H9 (cell line): ENCODE data around the gene KATNB1. TPM values are rescaled to one million over a fixed set of nuclear protein-coding genes. Genes with fewer than 3 reads are reported as not detected.

Experiments
- DNase-seq: peaks from one replicate; pipeline ENCODE4 v3.0.0-alpha.2; 2017
- H2AFZ ChIP-seq: one replicate; pipeline ENCODE4 v1.6.1; 2013; ENCODE audit warnings: mild to moderate bottlenecking, low read length, control low read depth, moderate library complexity
- H2AK5ac ChIP-seq: 2 replicates; pipeline ENCODE4 v1.6.1; 2013; ENCODE audit warnings: low read length, control low read depth, mixed read lengths; ENCODE audit not compliant: insufficient read length
- H2BK120ac ChIP-seq: one replicate; pipeline ENCODE4 v1.6.1; 2013; ENCODE audit warnings: low read depth, mild to moderate bottlenecking, low read length, control low read depth, inconsistent platforms; ENCODE audit not compliant: poor library complexity, severe bottlenecking
- H2BK12ac ChIP-seq: 2 replicates; pipeline ENCODE4 v1.6.1; 2013; ENCODE audit warnings: low read length, control low read depth, mixed read lengths, low read depth; ENCODE audit not compliant: insufficient read length
- H2BK15ac ChIP-seq: 2 replicates; pipeline ENCODE4 v1.6.1; 2013; ENCODE audit warnings: low read depth, low read length, control low read depth
- H2BK20ac ChIP-seq: one replicate; pipeline ENCODE4 v1.6.1; 2013; ENCODE audit warnings: low read depth, mild to moderate bottlenecking, low read length, control low read depth, inconsistent platforms; ENCODE audit not compliant: poor library complexity, severe bottlenecking
- H2BK5ac ChIP-seq: 2 replicates; pipeline ENCODE4 v1.6.1; 2013; ENCODE audit warnings: low read length, control low read depth, mixed read lengths; ENCODE audit not compliant: insufficient read length
- H3K14ac ChIP-seq: 2 replicates; pipeline ENCODE4 v1.6.1; 2013; ENCODE audit warnings: low read length, control low read depth; ENCODE audit not compliant: insufficient read depth
- H3K18ac ChIP-seq: 2 replicates; pipeline ENCODE4 v1.6.1; 2013; ENCODE audit warnings: low read depth, mild to moderate bottlenecking, mixed read lengths, low read length, control low read depth; ENCODE audit not compliant: insufficient read length
- H3K23ac ChIP-seq: 2 replicates; pipeline ENCODE4 v1.6.1; 2013; ENCODE audit warnings: low read length, control low read depth, mixed read lengths, low read depth; ENCODE audit not compliant: insufficient read length
- H3K23me2 ChIP-seq: 2 replicates; pipeline ENCODE4 v1.6.1; 2013; ENCODE audit warnings: low read depth, mild to moderate bottlenecking, mixed read lengths, low read length, control low read depth; ENCODE audit not compliant: insufficient read length, poor library complexity, severe bottlenecking
- H3K27ac ChIP-seq: 2 replicates; pipeline ENCODE4 v1.5.1; 2013; ENCODE audit warnings: low read length, control low read depth, mixed read lengths, low read depth; ENCODE audit not compliant: insufficient read length
- H3K27me3 ChIP-seq: 2 replicates; pipeline ENCODE4 v1.6.1; 2013; ENCODE audit warnings: low read length, control low read depth, inconsistent platforms; ENCODE audit not compliant: insufficient read depth
- H3K4ac ChIP-seq: 2 replicates; pipeline ENCODE4 v1.6.1; 2013; ENCODE audit warnings: low read depth, mild to moderate bottlenecking, control low read depth, inconsistent platforms, low read length, moderate library complexity
- H3K4me1 ChIP-seq: 2 replicates; pipeline ENCODE4 v1.6.1; 2013; ENCODE audit warnings: low read length, control low read depth, inconsistent platforms; ENCODE audit not compliant: insufficient read depth
- H3K4me2 ChIP-seq: 2 replicates; pipeline ENCODE4 v1.6.1; 2013; ENCODE audit warnings: low read length, control low read depth, mixed read lengths; ENCODE audit not compliant: insufficient read length, insufficient read depth
- H3K56ac ChIP-seq: 2 replicates; pipeline ENCODE4 v1.6.1; 2013; ENCODE audit warnings: low read depth, mild to moderate bottlenecking, mixed read lengths, low read length, control low read depth; ENCODE audit not compliant: insufficient read length
- H3K79me1 ChIP-seq: 2 replicates; pipeline ENCODE4 v1.6.1; 2013; ENCODE audit warnings: low read depth, mild to moderate bottlenecking, moderate library complexity, low read length, control low read depth, inconsistent platforms; ENCODE audit not compliant: insufficient read depth, poor library complexity, severe bottlenecking
- H3K79me2 ChIP-seq: 2 replicates; pipeline ENCODE4 v1.6.1; 2013; ENCODE audit warnings: low read length, control low read depth, inconsistent platforms; ENCODE audit not compliant: insufficient read depth
- H3K9ac ChIP-seq: 2 replicates; pipeline ENCODE4 v1.6.1; 2013; ENCODE audit warnings: low read length, control low read depth, mixed read lengths; ENCODE audit not compliant: insufficient read length; ENCODE audit errors: extremely low read depth
- H3K9me3 ChIP-seq: one replicate; pipeline ENCODE4 v1.6.1; 2013; ENCODE audit warnings: low read depth, low read length, inconsistent platforms; ENCODE audit not compliant: control insufficient read depth
- H3T11ph ChIP-seq: one replicate; pipeline ENCODE4 v1.6.1; 2013; ENCODE audit warnings: mild to moderate bottlenecking, low read length, control low read depth, inconsistent platforms
- H4K20me1 ChIP-seq: one replicate; pipeline ENCODE4 v1.6.1; 2013; ENCODE audit not compliant: control insufficient read depth, insufficient read length, insufficient read depth
- H4K5ac ChIP-seq: 2 replicates; pipeline ENCODE4 v1.6.1; 2013; ENCODE audit warnings: low read depth, mild to moderate bottlenecking, mixed read lengths, low read length, control low read depth; ENCODE audit not compliant: insufficient read length
- H4K8ac ChIP-seq: replicated peaks from 2 replicates; pipeline ENCODE4 v1.6.1; 2013; ENCODE audit warnings: low read length, control low read depth, mixed read lengths, low read depth; ENCODE audit not compliant: insufficient read length
- H4K91ac ChIP-seq: 2 replicates; pipeline ENCODE4 v1.6.1; 2013; ENCODE audit warnings: low read depth, mild to moderate bottlenecking, moderate library complexity, mixed read lengths, low read length, control low read depth; ENCODE audit not compliant: insufficient read length
- H3K27ac Mint-ChIP-seq, 3 experiments: 2 replicates in 2 of 3; 3 replicates in 1 of 3; pipeline ENCODE4 v1.8.0; 2020 to 2021; ENCODE audit warnings: mixed read lengths in 3 of 3, mild to moderate bottlenecking in 1 of 3, moderate library complexity in 1 of 3
- H3K27me3 Mint-ChIP-seq: 2 replicates; pipeline ENCODE4 v1.8.0; 2021; ENCODE audit warnings: low read depth, mild to moderate bottlenecking, moderate library complexity, mixed read lengths
- H3K36me3 Mint-ChIP-seq, 3 experiments: 2 replicates in 2 of 3; 3 replicates in 1 of 3; pipeline ENCODE4 v1.8.0; 2020 to 2021; ENCODE audit warnings: low read depth in 3 of 3, mixed read lengths in 3 of 3; ENCODE audit not compliant: insufficient read depth in 1 of 3
- H3K4me1 Mint-ChIP-seq, 2 experiments: 2 replicates each; pipeline ENCODE4 v1.8.0; 2020; ENCODE audit warnings: mixed read lengths in 2 of 2
- H3K4me3 Mint-ChIP-seq, 2 experiments: 2 replicates in 1 of 2; 3 replicates in 1 of 2; pipeline ENCODE4 v1.8.0; 2020 to 2021; ENCODE audit warnings: mild to moderate bottlenecking in 2 of 2, mixed read lengths in 2 of 2, moderate library complexity in 1 of 2
- H3K9me3 Mint-ChIP-seq, 2 experiments: 2 replicates in 1 of 2; 3 replicates in 1 of 2; pipeline ENCODE4 v1.8.0; 2020; ENCODE audit warnings: mild to moderate bottlenecking in 2 of 2, mixed read lengths in 2 of 2, moderate library complexity in 1 of 2
- WGBS: extraction: QIAGEN DNeasy Blood & Tissue Kit; methylation state at CpG from one replicate; pipeline ENCODE4 v1.1.7; 2013; ENCODE audit warnings: missing lambda C conversion rate, low lambda C conversion rate, mixed read lengths; ENCODE audit not compliant: insufficient read length; ENCODE audit errors: extremely low coverage; 5-methylcytosine and 5-hydroxymethylcytosine counted together
- total RNA-seq: library from RNA; stranded (reverse); gene quantifications from 2 replicates; pipeline ENCODE4 v1.2.1, GENCODE V29; 2021
- TF ChIP-seq, protein P1 (sequence below): fragments of 200-600 bp; sonication (generic); conservative IDR thresholded peaks from 3 replicates; pipeline ENCODE4 v1.8.0; 2021; ENCODE audit warnings: antibody characterized with exemption, mild to moderate bottlenecking

The KATNB1 gene
- total RNA-seq, 1 experiment from 2014 or later: 29.9 TPM

- no peak overlapping the region; a peak in 1 of 7 replicates for H3K27ac Mint-ChIP-seq
- TF ChIP-seq, protein P1, sequence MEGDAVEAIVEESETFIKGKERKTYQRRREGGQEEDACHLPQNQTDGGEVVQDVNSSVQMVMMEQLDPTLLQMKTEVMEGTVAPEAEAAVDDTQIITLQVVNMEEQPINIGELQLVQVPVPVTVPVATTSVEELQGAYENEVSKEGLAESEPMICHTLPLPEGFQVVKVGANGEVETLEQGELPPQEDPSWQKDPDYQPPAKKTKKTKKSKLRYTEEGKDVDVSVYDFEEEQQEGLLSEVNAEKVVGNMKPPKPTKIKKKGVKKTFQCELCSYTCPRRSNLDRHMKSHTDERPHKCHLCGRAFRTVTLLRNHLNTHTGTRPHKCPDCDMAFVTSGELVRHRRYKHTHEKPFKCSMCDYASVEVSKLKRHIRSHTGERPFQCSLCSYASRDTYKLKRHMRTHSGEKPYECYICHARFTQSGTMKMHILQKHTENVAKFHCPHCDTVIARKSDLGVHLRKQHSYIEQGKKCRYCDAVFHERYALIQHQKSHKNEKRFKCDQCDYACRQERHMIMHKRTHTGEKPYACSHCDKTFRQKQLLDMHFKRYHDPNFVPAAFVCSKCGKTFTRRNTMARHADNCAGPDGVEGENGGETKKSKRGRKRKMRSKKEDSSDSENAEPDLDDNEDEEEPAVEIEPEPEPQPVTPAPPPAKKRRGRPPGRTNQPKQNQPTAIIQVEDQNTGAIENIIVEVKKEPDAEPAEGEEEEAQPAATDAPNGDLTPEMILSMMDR: no peak
- Histone ChIP-seq H2BK20ac (no peak overlapping the region), H3K9me3 (no peaks in the 10 kb centered on the region), H2BK15ac (no peak overlapping the region), H3K18ac (no peak overlapping the region), H3K4me1 (no peaks in the 10 kb centered on the region), H3K23me2 (no peaks in the 10 kb centered on the region), H2AFZ (no peak overlapping the region), H3K4ac (no peak overlapping the region), H3K27me3 (no peaks in the 10 kb centered on the region), H3K79me2 (no peaks in the 10 kb centered on the region), H3K23ac (no peak overlapping the region), H3K27ac (no peak overlapping the region), H3K9ac (no peak overlapping the region), H4K20me1 (no peaks in the 10 kb centered on the region), H2AK5ac (no peak overlapping the region), H4K8ac (no peak overlapping the region), H3K4me2 (no peak overlapping the region), H3K79me1 (no peaks in the 10 kb centered on the region), H3T11ph (no peak overlapping the region), H3K56ac (no peak overlapping the region), H4K5ac (no peak overlapping the region), H2BK5ac (no peak overlapping the region), H4K91ac (no peak overlapping the region), H2BK12ac (no peak overlapping the region), H3K14ac (no peak overlapping the region), H2BK120ac (no peak overlapping the region)
- H3K4me1 Mint-ChIP-seq: 0 out of 4 replicates have a peak, but pooled peaks cover 0 to under 1% of the 10 kb centered on the region in 2 experiments
- no peaks in the 10 kb centered on the region; the same call in 1 of the 2 replicates for H3K27me3 Mint-ChIP-seq
- no peaks in the 10 kb centered on the region for H3K36me3 Mint-ChIP-seq
- WGBS: no CpG with 5 or more reads among the region's 11 CpGs
- no peaks in the 10 kb centered on the region for H3K9me3 Mint-ChIP-seq
- no peak overlapping the region for H3K4me3 Mint-ChIP-seq
- DNase-seq: no peak
These were observed 12.9 kb upstream of the KATNB1 start for GRCh38 chr16:57722651-57723050.
